GM12878 (cell line): ENCODE results near the gene TSR3. TPM values are rescaled to one million over a fixed set of nuclear protein-coding genes. Genes with fewer than 3 reads are reported as not detected.
A peak's percentile ranks its signal among the peaks of the same experiment; 100 is the strongest.

Source experiments
- ATAC-seq: fragments of 200-7000 bp; cut with Tn5 transposase; 3 replicates; pipeline ENCODE4 v1.9.1; 2020; ENCODE audit warnings: mild to moderate bottlenecking, moderate library complexity
- BruUV-seq: library from RNA; stranded (reverse); fragments of 400-500 nt; replicated peaks from 2 replicates; lab custom pipeline; 2021; lab: Mats Ljungman, UMichigan
- CTCF ChIA-PET: fragments of 300-600 bp; sonication (Branson Sonifier 250); formaldehyde crosslinking; extraction: SDS; loops from one replicate; lab custom pipeline; 2021; ENCODE audit warnings: inconsistent platforms; lab: Yijun Ruan, JAX
- POLR2A ChIA-PET: fragments of 350-600 bp; formaldehyde crosslinking; extraction: SDS; loops from one replicate; lab custom pipeline; 2021; ENCODE audit warnings: inconsistent platforms; lab: Charles Lee
- RAD21 ChIA-PET: fragments of 300-600 bp; sonication (Branson Sonifier 250); formaldehyde crosslinking; loops from one replicate; lab custom pipeline; 2023; ENCODE audit warnings: antibody characterized with exemption; ENCODE audit not compliant: unreplicated experiment; lab: Charles Lee
- SMC1A ChIA-PET: fragments of 300-600 bp; sonication (Branson Sonifier 250); formaldehyde crosslinking; loops from one replicate; lab custom pipeline; 2023; ENCODE audit not compliant: unreplicated experiment, uncharacterized antibody; lab: Charles Lee
- DNase-seq: peaks from one replicate; pipeline ENCODE4 v3.0.0-alpha.2; 2011; ENCODE audit warnings: low read depth, low spot score
- FAIRE-seq: peaks from 3 replicates; lab custom pipeline; 2011; peaks lifted over from hg19 to GRCh38; lab: Jason Lieb, UNC
- H2AFZ ChIP-seq: 2 replicates; pipeline ENCODE4 v1.6.0; 2011; ENCODE audit warnings: low read depth, low read length, control low read depth; ENCODE audit not compliant: control insufficient read depth
- H3K27ac ChIP-seq: 2 replicates; pipeline ENCODE4 v1.5.1; 2011; ENCODE audit warnings: control low read depth; ENCODE audit not compliant: control insufficient read depth, insufficient read depth
- H3K27me3 ChIP-seq, 2 experiments: replicated peaks in 1 of 2; 2 replicates each; pipeline versions ENCODE4 v1.6.0 to v1.6.1; 2011; ENCODE audit warnings: low read length in 1 of 2; ENCODE audit not compliant: control insufficient read depth in 2 of 2, insufficient read depth in 2 of 2
- H3K36me3 ChIP-seq, 2 experiments: 2 replicates each; pipeline ENCODE4 v1.5.1; 2011; ENCODE audit warnings: low read length in 1 of 2; ENCODE audit not compliant: control insufficient read depth in 2 of 2, insufficient read depth in 2 of 2
- H3K4me1 ChIP-seq: 2 replicates; pipeline ENCODE4 v1.6.1; 2011; ENCODE audit warnings: mild to moderate bottlenecking, low read length, moderate library complexity, mixed read lengths; ENCODE audit not compliant: control insufficient read depth, insufficient read depth
- H3K4me2 ChIP-seq: 2 replicates; pipeline ENCODE4 v1.6.0; 2011; ENCODE audit warnings: control low read depth; ENCODE audit not compliant: control insufficient read depth, insufficient read depth
- H3K4me3 ChIP-seq: fragments of 200-600 bp; sonication (generic); 2 replicates; pipeline ENCODE4 v1.5.1; 2016
- H3K79me2 ChIP-seq: 2 replicates; pipeline ENCODE4 v1.6.0; 2011; ENCODE audit warnings: low read length; ENCODE audit not compliant: control insufficient read depth, insufficient read depth
- H3K9ac ChIP-seq: 2 replicates; pipeline ENCODE4 v1.8.0; 2011; ENCODE audit warnings: low read length, control low read depth, mixed read lengths; ENCODE audit not compliant: control insufficient read depth, insufficient read depth
- H3K9me3 ChIP-seq: replicated peaks from 3 replicates; pipeline ENCODE4 v1.5.1; 2011; ENCODE audit warnings: mild to moderate bottlenecking, low read length; ENCODE audit not compliant: control insufficient read depth, insufficient read depth
- H4K20me1 ChIP-seq: 2 replicates; pipeline ENCODE4 v1.6.0; 2011; ENCODE audit not compliant: control insufficient read depth, insufficient read depth
- BHLHE40 ChIP-seq, 2 experiments: fragments of 450-650 bp in 1 of 2; IDR thresholded peaks; 2 replicates each; pipeline ENCODE4 v1.6.1; 2011 to 2017; ENCODE audit warnings: low read depth in 2 of 2, borderline replicate concordance in 1 of 2, improper control_type of control experiment in 1 of 2, low read length in 1 of 2, mild to moderate bottlenecking in 1 of 2
- CHD4 ChIP-seq: fragments of 200-600 bp; sonication (generic); IDR thresholded peaks from 2 replicates; pipeline ENCODE4 v1.6.1; 2016; ENCODE audit warnings: mild to moderate bottlenecking
- MEF2A ChIP-seq: IDR thresholded peaks from 2 replicates; pipeline ENCODE4 v1.6.1; 2011; ENCODE audit warnings: low read depth, mild to moderate bottlenecking, low read length, moderate library complexity; ENCODE audit not compliant: insufficient read depth
- MTA2 ChIP-seq: fragments of 450-650 bp; IDR thresholded peaks from 2 replicates; pipeline ENCODE4 v1.6.1; 2016; ENCODE audit warnings: low read depth, mild to moderate bottlenecking, moderate library complexity
- MYB ChIP-seq: fragments of 150-350 bp; IDR thresholded peaks from 2 replicates; pipeline ENCODE4 v1.6.1; 2014; ENCODE audit warnings: mild to moderate bottlenecking, low read depth, low read length, borderline replicate concordance
- NFIC ChIP-seq: IDR thresholded peaks from 2 replicates; pipeline ENCODE4 v1.6.1; 2012; ENCODE audit warnings: low read depth, mild to moderate bottlenecking, inconsistent platforms, low read length, moderate library complexity
- SP1 ChIP-seq: IDR thresholded peaks from one replicate; pipeline ENCODE4 v1.6.1; 2011; ENCODE audit warnings: low read depth, low read length
- SREBF1 ChIP-seq: IDR thresholded peaks from 2 replicates; pipeline ENCODE4 v1.6.1; 2012; ENCODE audit warnings: mild to moderate bottlenecking, low read length
- SUZ12 ChIP-seq: fragments of 200-600 bp; sonication (generic); IDR thresholded peaks from one replicate; pipeline ENCODE4 v1.6.1; 2018; ENCODE audit warnings: antibody characterized with exemption, mild to moderate bottlenecking; ENCODE audit not compliant: unreplicated experiment
- TCF3 ChIP-seq: IDR thresholded peaks from 2 replicates; pipeline ENCODE4 v1.6.1; 2012; ENCODE audit warnings: low read depth, mild to moderate bottlenecking, low read length, borderline replicate concordance; ENCODE audit not compliant: insufficient read depth
- WGBS: methylation state at CpG from one replicate; pipeline ENCODE4 v1.1.6; 2016; ENCODE audit warnings: low lambda C conversion rate; ENCODE audit not compliant: insufficient replicate concordance, insufficient coverage; ENCODE audit errors: missing lambda C conversion rate; 5-methylcytosine and 5-hydroxymethylcytosine counted together
- in situ Hi-C: fragments of 300-500 bp; cut with MboI; formaldehyde crosslinking; loops from 9 replicates; pipeline ENCODE4 v1.14.3; 2018; ENCODE audit warnings: mixed read lengths
- intact Hi-C: fragments of 100-400 bp; cut with micrococcal nuclease; formaldehyde crosslinking; loops from one replicate; pipeline ENCODE4 v1.14.2; 2022; ENCODE audit not compliant: unreplicated experiment
- polyA plus RNA-seq, 11 experiments: library from polyadenylated mRNA; depleted of rRNA in 4 of 11; unstranded in 6 of 11; stranded (reverse) in 5 of 11; fragments of >200 nt; fragmentation: Nextera tagmentation in 4 of 11; fragmentation: Illumina TruSeq in 1 of 11; extraction: Ambion mirVana in 4 of 11; extraction: Trizol in 1 of 11; gene quantifications; 1 replicate in 1 of 11; 2 replicates in 10 of 11; pipeline versions ENCODE4 v1.2.1 to v1.2.3, GENCODE V29; 2011 to 2016; ENCODE audit warnings: inconsistent platforms in 2 of 11, missing spikeins in 2 of 11, low read depth in 1 of 11
- total RNA-seq, 4 experiments: library from RNA; depleted of rRNA in 3 of 4; stranded (reverse); fragments of >200 nt in 3 of 4; fragmentation: Illumina TruSeq in 1 of 4; extraction: Trizol in 1 of 4; gene quantifications; 2 replicates each; pipeline versions ENCODE4 v1.2.1 to v1.2.3, GENCODE V29; 2013 to 2021
- TF ChIP-seq, protein P1 (sequence below): IDR thresholded peaks from 2 replicates; pipeline ENCODE4 v1.6.1; 2011; ENCODE audit warnings: borderline replicate concordance, low read depth, mild to moderate bottlenecking, moderate library complexity, low read length; ENCODE audit not compliant: insufficient read depth, poor library complexity, severe bottlenecking
- TF ChIP-seq, protein P2 (sequence below): fragments of 450-650 bp; IDR thresholded peaks from 2 replicates; pipeline ENCODE4 v1.6.1; 2017; ENCODE audit warnings: mild to moderate bottlenecking
- TF ChIP-seq, protein P3 (sequence below): fragments of 150-350 bp; IDR thresholded peaks from 2 replicates; pipeline ENCODE4 v1.6.1; 2016; ENCODE audit warnings: low read depth, low read length

Gene TSR3
- total and polyA plus RNA-seq, 10 of the 15 experiments (the other 5 are each of a cell fraction or from before 2014, with no cell fraction given) = 3.4 to 108 (median 46.9) TPM

DNA sequence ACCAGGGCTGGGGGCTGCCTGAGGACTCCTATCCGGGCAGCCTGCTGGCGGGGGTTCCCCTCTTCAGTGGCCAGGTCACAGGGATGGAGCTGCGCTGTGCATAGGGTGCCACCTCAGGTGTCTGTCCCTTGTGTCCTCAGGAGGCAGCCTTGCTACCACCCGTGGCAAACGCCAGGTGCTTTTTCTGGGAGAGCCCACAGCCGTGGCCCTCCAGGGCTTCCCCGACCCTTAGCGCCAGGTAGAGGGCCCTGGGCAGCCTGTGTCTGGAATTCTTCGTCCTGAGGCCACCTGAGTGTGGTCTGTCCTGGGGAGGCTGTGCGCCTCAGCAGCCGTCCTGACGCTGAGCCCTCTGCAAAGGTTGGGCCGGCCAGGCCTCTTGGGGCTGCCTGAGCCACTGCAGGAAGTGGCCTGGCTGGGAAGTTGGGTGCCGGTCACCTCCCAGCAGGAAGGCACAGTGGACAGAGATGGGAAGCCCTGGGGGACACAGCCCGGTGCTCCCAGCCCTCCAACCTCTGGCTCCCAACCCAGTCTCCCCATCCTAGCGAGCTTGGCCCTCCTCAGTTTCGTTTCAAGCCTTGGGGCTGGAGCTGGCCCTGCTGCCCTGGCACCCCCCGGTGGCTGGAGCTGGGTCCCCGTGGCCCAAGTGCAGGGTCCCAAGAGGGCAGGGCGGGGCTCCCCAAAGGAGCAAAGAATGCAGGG is 25.9 kb downstream of the TSR3 start (continued):
- TF ChIP-seq MEF2A (no peak), NFIC (no peak), SP1 (no peak), TCF3 (no peak), BHLHE40 (IDR thresholded peaks at IDR 0.05; ENCODE audit: borderline replicate concordance in 1 of 2, low read depth in 2 of 2, low read length in 1 of 2) (no peak), SREBF1 (no peak)
- TF ChIP-seq, protein P1, sequence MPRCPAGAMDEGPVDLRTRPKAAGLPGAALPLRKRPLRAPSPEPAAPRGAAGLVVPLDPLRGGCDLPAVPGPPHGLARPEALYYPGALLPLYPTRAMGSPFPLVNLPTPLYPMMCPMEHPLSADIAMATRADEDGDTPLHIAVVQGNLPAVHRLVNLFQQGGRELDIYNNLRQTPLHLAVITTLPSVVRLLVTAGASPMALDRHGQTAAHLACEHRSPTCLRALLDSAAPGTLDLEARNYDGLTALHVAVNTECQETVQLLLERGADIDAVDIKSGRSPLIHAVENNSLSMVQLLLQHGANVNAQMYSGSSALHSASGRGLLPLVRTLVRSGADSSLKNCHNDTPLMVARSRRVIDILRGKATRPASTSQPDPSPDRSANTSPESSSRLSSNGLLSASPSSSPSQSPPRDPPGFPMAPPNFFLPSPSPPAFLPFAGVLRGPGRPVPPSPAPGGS = peak; percentile 35

DNA sequence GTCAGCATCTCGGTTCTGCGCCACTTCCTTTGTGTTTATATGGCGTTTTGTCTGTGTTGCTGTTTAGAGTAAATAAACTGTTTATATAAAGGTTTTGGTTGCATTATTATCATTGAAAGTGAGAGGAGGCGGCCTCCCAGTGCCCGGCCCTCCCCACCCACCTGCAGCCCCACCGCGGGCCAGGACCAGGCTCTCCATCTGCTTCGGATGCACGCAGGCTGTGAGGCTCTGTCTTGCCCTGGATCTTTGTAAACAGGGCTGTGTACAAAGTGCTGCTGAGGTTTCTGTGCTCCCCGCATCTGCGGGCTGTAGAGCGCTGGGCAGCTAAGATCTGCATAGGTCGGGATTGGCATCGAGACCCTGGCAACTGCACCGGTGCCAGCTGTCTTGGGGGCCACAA is 26.4 kb downstream of the TSR3 start:
- ATAC-seq (no peak; the same call in 2 of the 3 replicates), DNase-seq (no peak), FAIRE-seq (no peak)
- Histone ChIP-seq H3K4me1 (peaks cover 3% of the 10 kb centered on the region; the same call in 1 of the 2 replicates), H2AFZ (no peak overlapping the region), H3K36me3 (peaks cover 0 to 20% of the 10 kb centered on the region in 2 experiments; a peak in 3 of 4 replicates), H3K4me3 (no peak overlapping the region), H3K27me3 (no peaks in the 10 kb centered on the region), H3K9me3 (peaks cover under 1% of the 10 kb centered on the region; the same call in 1 of the 3 replicates), H4K20me1 (no peaks in the 10 kb centered on the region), H3K4me2 (no peak overlapping the region), H3K9ac (no peak overlapping the region), H3K79me2 (no peaks in the 10 kb centered on the region), H3K27ac (no peak overlapping the region)
- RAD21 ChIA-PET = no interaction called here
- CTCF ChIA-PET = interaction anchor here (0.6 kb wide), 1 partner anchor 104 kb away, joined by 3 read pairs; no protein-coding TSS in a partner anchor
- POLR2A ChIA-PET = interaction anchor here (0.5 kb wide), 1 partner anchor 941 kb away, joined by 3 read pairs; no protein-coding TSS in a partner anchor
- WGBS = 85% methylated on average over 14 of the region's 15 CpGs
- no TSS peak for BruUV-seq
- in situ Hi-C loops (no loop called here), intact Hi-C loops (no loop called here)
- SMC1A ChIA-PET = no interaction called here
- TF ChIP-seq, protein P2, sequence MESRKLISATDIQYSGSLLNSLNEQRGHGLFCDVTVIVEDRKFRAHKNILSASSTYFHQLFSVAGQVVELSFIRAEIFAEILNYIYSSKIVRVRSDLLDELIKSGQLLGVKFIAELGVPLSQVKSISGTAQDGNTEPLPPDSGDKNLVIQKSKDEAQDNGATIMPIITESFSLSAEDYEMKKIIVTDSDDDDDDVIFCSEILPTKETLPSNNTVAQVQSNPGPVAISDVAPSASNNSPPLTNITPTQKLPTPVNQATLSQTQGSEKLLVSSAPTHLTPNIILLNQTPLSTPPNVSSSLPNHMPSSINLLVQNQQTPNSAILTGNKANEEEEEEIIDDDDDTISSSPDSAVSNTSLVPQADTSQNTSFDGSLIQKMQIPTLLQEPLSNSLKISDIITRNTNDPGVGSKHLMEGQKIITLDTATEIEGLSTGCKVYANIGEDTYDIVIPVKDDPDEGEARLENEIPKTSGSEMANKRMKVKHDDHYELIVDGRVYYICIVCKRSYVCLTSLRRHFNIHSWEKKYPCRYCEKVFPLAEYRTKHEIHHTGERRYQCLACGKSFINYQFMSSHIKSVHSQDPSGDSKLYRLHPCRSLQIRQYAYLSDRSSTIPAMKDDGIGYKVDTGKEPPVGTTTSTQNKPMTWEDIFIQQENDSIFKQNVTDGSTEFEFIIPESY = no peak
- TF ChIP-seq, protein P3, sequence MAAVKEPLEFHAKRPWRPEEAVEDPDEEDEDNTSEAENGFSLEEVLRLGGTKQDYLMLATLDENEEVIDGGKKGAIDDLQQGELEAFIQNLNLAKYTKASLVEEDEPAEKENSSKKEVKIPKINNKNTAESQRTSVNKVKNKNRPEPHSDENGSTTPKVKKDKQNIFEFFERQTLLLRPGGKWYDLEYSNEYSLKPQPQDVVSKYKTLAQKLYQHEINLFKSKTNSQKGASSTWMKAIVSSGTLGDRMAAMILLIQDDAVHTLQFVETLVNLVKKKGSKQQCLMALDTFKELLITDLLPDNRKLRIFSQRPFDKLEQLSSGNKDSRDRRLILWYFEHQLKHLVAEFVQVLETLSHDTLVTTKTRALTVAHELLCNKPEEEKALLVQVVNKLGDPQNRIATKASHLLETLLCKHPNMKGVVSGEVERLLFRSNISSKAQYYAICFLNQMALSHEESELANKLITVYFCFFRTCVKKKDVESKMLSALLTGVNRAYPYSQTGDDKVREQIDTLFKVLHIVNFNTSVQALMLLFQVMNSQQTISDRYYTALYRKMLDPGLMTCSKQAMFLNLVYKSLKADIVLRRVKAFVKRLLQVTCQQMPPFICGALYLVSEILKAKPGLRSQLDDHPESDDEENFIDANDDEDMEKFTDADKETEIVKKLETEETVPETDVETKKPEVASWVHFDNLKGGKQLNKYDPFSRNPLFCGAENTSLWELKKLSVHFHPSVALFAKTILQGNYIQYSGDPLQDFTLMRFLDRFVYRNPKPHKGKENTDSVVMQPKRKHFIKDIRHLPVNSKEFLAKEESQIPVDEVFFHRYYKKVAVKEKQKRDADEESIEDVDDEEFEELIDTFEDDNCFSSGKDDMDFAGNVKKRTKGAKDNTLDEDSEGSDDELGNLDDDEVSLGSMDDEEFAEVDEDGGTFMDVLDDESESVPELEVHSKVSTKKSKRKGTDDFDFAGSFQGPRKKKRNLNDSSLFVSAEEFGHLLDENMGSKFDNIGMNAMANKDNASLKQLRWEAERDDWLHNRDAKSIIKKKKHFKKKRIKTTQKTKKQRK = no peak
- TF ChIP-seq MYB (no peak), SUZ12 (no peak), CHD4 (no peak), MTA2 (no peak)
